H1 (cell line): ENCODE measurements around the gene GRM7. TPM values are rescaled to one million over a fixed set of nuclear protein-coding genes. Genes with fewer than 3 reads are reported as not detected.

ENCODE experiments used
- TBP ChIP-seq: IDR thresholded peaks from 2 replicates; pipeline ENCODE4 v1.6.1; 2011; ENCODE audit warnings: low read depth, low read length, improper control_type of control experiment
- polyA plus RNA-seq, 7 experiments: library from polyadenylated mRNA; depleted of rRNA in 3 of 7; stranded (reverse) in 5 of 7; unstranded in 2 of 7; fragments of >200 nt in 5 of 7; fragments of 200-250 nt in 2 of 7; gene quantifications; 1 replicate in 5 of 7; 2 replicates in 1 of 7; 4 replicates in 1 of 7; pipeline versions ENCODE4 v1.2.1 to v1.2.3, GENCODE V29; 2011 to 2013; ENCODE audit warnings: missing spikeins in 2 of 7, mixed read lengths in 2 of 7
- total RNA-seq: library from RNA; stranded (reverse); fragmentation: NEBNext Ultra II Directional; extraction: Animal tissue kit (Norgen Biotek cat#: 25700); gene quantifications from 2 replicates; pipeline ENCODE4 v1.2.1, GENCODE V29; 2021

The GRM7 gene
- total and polyA plus RNA-seq, 2 of the 8 experiments (the other 6 are each of a cell fraction or from before 2014, with no cell fraction given): 0.17 to 0.24 TPM

- TF ChIP-seq TBP: no peak
- TF ChIP-seq, all 59 proteins: peak for 0
Measured at GRCh38 chr3:7615043-7615442, 754.1 kb downstream of the GRM7 start (continued).
